PFSK-1 (cell line): ENCODE measurements around the gene WIPI1.

Experiments used
- FOXP2 ChIP-seq: optimal IDR thresholded peaks from 2 replicates; pipeline ENCODE3; 2011; ENCODE audit warnings: borderline replicate concordance, control low read depth, inconsistent platforms; ENCODE audit not compliant: insufficient read depth; ENCODE audit errors: extremely low read length, extremely low read depth
- POLR2AphosphoS5 ChIP-seq: IDR thresholded peaks from 2 replicates; pipeline ENCODE4 v1.6.1; 2012; ENCODE audit warnings: low read depth, mild to moderate bottlenecking, control low read depth, low read length, moderate library complexity
- SIN3A ChIP-seq: IDR thresholded peaks from 2 replicates; pipeline ENCODE4 v1.6.1; 2012; ENCODE audit warnings: mild to moderate bottlenecking, low read length, moderate library complexity, borderline replicate concordance; ENCODE audit not compliant: insufficient read depth
- TAF1 ChIP-seq: IDR thresholded peaks from 2 replicates; pipeline ENCODE4 v1.6.1; 2012; ENCODE audit warnings: low read length, control low read depth, borderline replicate concordance; ENCODE audit not compliant: insufficient read depth

GRCh38 chr17:68461122-68461539, 3.8 kb upstream of the WIPI1 start:
- TF ChIP-seq POLR2AphosphoS5 (no peak), TAF1 (no peak), SIN3A (no peak), FOXP2 (no peak)
